Activated naive CD8-positive, alpha-beta T cell (primary cell): Measurements from ENCODE around the gene NSMF.

ENCODE experiments used
- H3K27ac Mint-ChIP-seq: one replicate; pipeline ENCODE4 v1.8.0; 2021; ENCODE audit warnings: mixed read lengths
- H3K27me3 Mint-ChIP-seq: one replicate; pipeline ENCODE4 v1.8.0; 2021; ENCODE audit warnings: mixed read lengths
- H3K36me3 Mint-ChIP-seq: one replicate; pipeline ENCODE4 v1.8.0; 2021; ENCODE audit warnings: mixed read lengths
- H3K4me1 Mint-ChIP-seq: one replicate; pipeline ENCODE4 v1.8.0; 2021; ENCODE audit warnings: low read depth, mixed read lengths
- H3K4me3 Mint-ChIP-seq: one replicate; pipeline ENCODE4 v1.8.0; 2021; ENCODE audit warnings: mild to moderate bottlenecking, mixed read lengths
- H3K9me3 Mint-ChIP-seq: one replicate; pipeline ENCODE4 v1.8.0; 2021; ENCODE audit warnings: low read depth, mixed read lengths

Gene NSMF

GRCh38 chr9:137428841-137429545 is 30.1 kb downstream of the NSMF start:
- no peaks in the 10 kb centered on the region for H3K9me3 Mint-ChIP-seq
- H3K4me1 Mint-ChIP-seq: peaks cover 5% of the 10 kb centered on the region
- H3K4me3 Mint-ChIP-seq: no peak overlapping the region
- no peaks in the 10 kb centered on the region for H3K36me3 Mint-ChIP-seq
- H3K27me3 Mint-ChIP-seq: no peaks in the 10 kb centered on the region
- H3K27ac Mint-ChIP-seq: no peak overlapping the region

- Mint-ChIP-seq H3K4me1 (peaks cover 5% of the 10 kb centered on the region), H3K27ac (no peak overlapping the region), H3K27me3 (no peaks in the 10 kb centered on the region), H3K4me3 (no peak overlapping the region), H3K36me3 (no peaks in the 10 kb centered on the region), H3K9me3 (no peaks in the 10 kb centered on the region)
Measured at GRCh38 chr9:137428311-137428630, 30.9 kb downstream of the NSMF start.

GRCh38 chr9:137427454-137428310 is 31.5 kb downstream of the NSMF start:
- Mint-ChIP-seq H3K36me3 (no peaks in the 10 kb centered on the region), H3K4me1 (peaks cover 5% of the 10 kb centered on the region), H3K27me3 (no peaks in the 10 kb centered on the region), H3K27ac (no peak overlapping the region), H3K4me3 (no peak overlapping the region), H3K9me3 (no peaks in the 10 kb centered on the region)

- no peaks in the 10 kb centered on the region for H3K9me3 Mint-ChIP-seq
- no peak overlapping the region for H3K4me3 Mint-ChIP-seq
- no peak overlapping the region for H3K27ac Mint-ChIP-seq
- H3K4me1 Mint-ChIP-seq: peaks cover 12% of the 10 kb centered on the region
- H3K36me3 Mint-ChIP-seq: no peaks in the 10 kb centered on the region
- no peaks in the 10 kb centered on the region for H3K27me3 Mint-ChIP-seq
Measured at GRCh38 chr9:137426018-137426681, 33.0 kb downstream of the NSMF start.

GRCh38 chr9:137423514-137424291 is 35.4 kb downstream of the NSMF start:
- no peak overlapping the region for H3K27ac Mint-ChIP-seq
- H3K4me1 Mint-ChIP-seq: peaks cover 14% of the 10 kb centered on the region
- peaks cover 2% of the 10 kb centered on the region for H3K36me3 Mint-ChIP-seq
- no peaks in the 10 kb centered on the region for H3K27me3 Mint-ChIP-seq
- H3K9me3 Mint-ChIP-seq: no peaks in the 10 kb centered on the region
- peak overlapping the region; percentile 74 for H3K4me3 Mint-ChIP-seq

- peak within 1 kb of the TSS; percentile 6 for H3K27ac Mint-ChIP-seq
- H3K9me3 Mint-ChIP-seq: no peaks in the 10 kb centered on the region
- H3K36me3 Mint-ChIP-seq: peaks cover 2% of the 10 kb centered on the region
- H3K4me1 Mint-ChIP-seq: peaks cover 14% of the 10 kb centered on the region
- H3K4me3 Mint-ChIP-seq: peak within 1 kb of the TSS; percentile 86
- H3K27me3 Mint-ChIP-seq: no peaks in the 10 kb centered on the region
Measured at GRCh38 chr9:137422604-137423513, 36.3 kb downstream of the NSMF start, which contains the start of the genes EXD3 and NOXA1. Gene EXD3 (minus strand): TSS chr9:137423162. CDS start chr9:137395357, 27,805 bp downstream. Gene NOXA1 (plus strand): TSS chr9:137423393. CDS start chr9:137423530, 137 bp downstream.

GRCh38 chr9:137421838-137422603 is 37.1 kb downstream of the NSMF start:
- H3K27ac Mint-ChIP-seq: no peak overlapping the region
- H3K36me3 Mint-ChIP-seq: peaks cover 2% of the 10 kb centered on the region
- H3K4me3 Mint-ChIP-seq: peak overlapping the region; percentile 86
- peaks cover 14% of the 10 kb centered on the region for H3K4me1 Mint-ChIP-seq
- no peaks in the 10 kb centered on the region for H3K27me3 Mint-ChIP-seq
- no peaks in the 10 kb centered on the region for H3K9me3 Mint-ChIP-seq

GRCh38 chr9:137417161-137418021 is 41.7 kb downstream of the NSMF start:
- peaks cover 2% of the 10 kb centered on the region for H3K36me3 Mint-ChIP-seq
- peaks cover 9% of the 10 kb centered on the region for H3K4me1 Mint-ChIP-seq
- H3K27ac Mint-ChIP-seq: no peak overlapping the region
- H3K27me3 Mint-ChIP-seq: no peaks in the 10 kb centered on the region
- peak overlapping the region; percentile 32 for H3K4me3 Mint-ChIP-seq
- H3K9me3 Mint-ChIP-seq: no peaks in the 10 kb centered on the region

GRCh38 chr9:137416563-137417151 is 42.5 kb downstream of the NSMF start:
- no peak overlapping the region for H3K4me3 Mint-ChIP-seq
- peaks cover 2% of the 10 kb centered on the region for H3K36me3 Mint-ChIP-seq
- peaks cover 2% of the 10 kb centered on the region for H3K4me1 Mint-ChIP-seq
- H3K9me3 Mint-ChIP-seq: no peaks in the 10 kb centered on the region
- no peak overlapping the region for H3K27ac Mint-ChIP-seq
- H3K27me3 Mint-ChIP-seq: no peaks in the 10 kb centered on the region

- peaks cover under 1% of the 10 kb centered on the region for H3K4me1 Mint-ChIP-seq
- no peaks in the 10 kb centered on the region for H3K9me3 Mint-ChIP-seq
- H3K36me3 Mint-ChIP-seq: peaks cover 2% of the 10 kb centered on the region
- no peak overlapping the region for H3K4me3 Mint-ChIP-seq
- H3K27ac Mint-ChIP-seq: no peak overlapping the region
- H3K27me3 Mint-ChIP-seq: no peaks in the 10 kb centered on the region
Measured at GRCh38 chr9:137416006-137416562, 43.0 kb downstream of the NSMF start.

- no peak overlapping the region for H3K4me3 Mint-ChIP-seq
Measured at GRCh38 chr9:137415451-137415850, 43.7 kb downstream of the NSMF start.

GRCh38 chr9:137412431-137412830 is 46.7 kb downstream of the NSMF start:
- peaks cover 1% of the 10 kb centered on the region for H3K4me1 Mint-ChIP-seq
- no peak overlapping the region for H3K27ac Mint-ChIP-seq
- H3K27me3 Mint-ChIP-seq: no peaks in the 10 kb centered on the region
- H3K9me3 Mint-ChIP-seq: no peaks in the 10 kb centered on the region
- H3K4me3 Mint-ChIP-seq: no peak overlapping the region
- no peaks in the 10 kb centered on the region for H3K36me3 Mint-ChIP-seq

More at GRCh38 chr9:137415451-137415850, 43.7 kb downstream of the NSMF start:
- Mint-ChIP-seq H3K4me1 (peaks cover under 1% of the 10 kb centered on the region), H3K9me3 (no peaks in the 10 kb centered on the region), H3K27ac (no peak overlapping the region), H3K27me3 (no peaks in the 10 kb centered on the region), H3K36me3 (peaks cover 2% of the 10 kb centered on the region)
